Measurements from ENCODE around the gene TASP1. TPM values are rescaled to one million over a fixed set of nuclear protein-coding genes. Genes with fewer than 3 reads are reported as not detected.
"Not testable (repeated sequence)": the region's sequence is repeated elsewhere in the genome, so short reads cannot be mapped to it uniquely, and the experiment has no call there.

TASP1 gene
- total RNA-seq, 1 donor from 2014 or later: 9.0 TPM

DNA sequence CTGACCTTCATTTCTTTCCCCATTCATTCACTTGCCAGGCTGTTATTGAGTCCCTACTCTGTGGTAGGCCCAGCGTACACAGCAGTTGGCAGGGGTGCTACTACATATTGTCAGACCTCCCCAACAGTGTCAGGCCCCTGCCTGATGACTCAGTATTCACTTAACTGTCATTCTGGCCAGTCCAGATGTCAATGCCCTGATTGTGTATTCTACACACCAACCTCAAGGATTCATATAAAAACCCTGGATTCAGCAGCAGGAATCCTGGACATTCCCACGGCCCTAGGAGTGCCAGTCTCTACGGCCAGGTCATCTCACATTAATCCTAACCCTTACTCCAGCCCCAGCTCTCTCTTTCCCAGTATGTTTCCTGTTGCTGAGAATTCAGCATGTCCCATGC, 151.5 kb downstream of the TASP1 start:
- H3K27me3 Mint-ChIP-seq (ENCODE audit: unreplicated experiment): no peaks in the 10 kb centered on the region
- H3K9me3 Mint-ChIP-seq (ENCODE audit: unreplicated experiment): peaks cover 4% of the 10 kb centered on the region
- peaks cover 20% of the 10 kb centered on the region for H3K4me1 Mint-ChIP-seq (ENCODE audit: unreplicated experiment)
- H3K27ac Mint-ChIP-seq (ENCODE audit: unreplicated experiment): no peak overlapping the region
- H3K36me3 Mint-ChIP-seq (ENCODE audit: unreplicated experiment): peaks cover 6% of the 10 kb centered on the region
- no peak for DNase-seq (ENCODE audit: extremely low spot score, unreplicated experiment)
- TF ChIP-seq, protein P1, sequence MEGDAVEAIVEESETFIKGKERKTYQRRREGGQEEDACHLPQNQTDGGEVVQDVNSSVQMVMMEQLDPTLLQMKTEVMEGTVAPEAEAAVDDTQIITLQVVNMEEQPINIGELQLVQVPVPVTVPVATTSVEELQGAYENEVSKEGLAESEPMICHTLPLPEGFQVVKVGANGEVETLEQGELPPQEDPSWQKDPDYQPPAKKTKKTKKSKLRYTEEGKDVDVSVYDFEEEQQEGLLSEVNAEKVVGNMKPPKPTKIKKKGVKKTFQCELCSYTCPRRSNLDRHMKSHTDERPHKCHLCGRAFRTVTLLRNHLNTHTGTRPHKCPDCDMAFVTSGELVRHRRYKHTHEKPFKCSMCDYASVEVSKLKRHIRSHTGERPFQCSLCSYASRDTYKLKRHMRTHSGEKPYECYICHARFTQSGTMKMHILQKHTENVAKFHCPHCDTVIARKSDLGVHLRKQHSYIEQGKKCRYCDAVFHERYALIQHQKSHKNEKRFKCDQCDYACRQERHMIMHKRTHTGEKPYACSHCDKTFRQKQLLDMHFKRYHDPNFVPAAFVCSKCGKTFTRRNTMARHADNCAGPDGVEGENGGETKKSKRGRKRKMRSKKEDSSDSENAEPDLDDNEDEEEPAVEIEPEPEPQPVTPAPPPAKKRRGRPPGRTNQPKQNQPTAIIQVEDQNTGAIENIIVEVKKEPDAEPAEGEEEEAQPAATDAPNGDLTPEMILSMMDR (IDR thresholded peaks at IDR 0.05): no peak
- H3K4me3 Mint-ChIP-seq (ENCODE audit: unreplicated experiment): no peak overlapping the region

DNA sequence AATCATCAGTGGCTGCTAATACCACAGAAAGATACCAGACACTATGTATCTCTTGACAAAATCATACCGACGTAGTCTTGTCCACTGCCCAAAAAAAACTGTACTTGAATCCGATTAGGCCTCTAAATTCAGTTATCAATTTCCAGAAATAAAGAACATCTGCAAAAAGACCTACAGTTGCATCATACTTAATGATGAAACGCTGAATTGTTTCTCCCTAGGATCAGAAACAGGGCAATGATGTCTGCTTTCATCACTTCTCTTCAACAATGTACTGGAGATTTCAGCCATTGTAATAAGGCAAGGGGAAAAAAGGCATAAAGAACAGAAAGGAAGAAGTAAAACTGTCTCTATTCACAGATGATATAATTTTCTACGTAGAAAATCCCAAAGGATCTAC, 152.0 kb downstream of the TASP1 start:
- peaks cover 7% of the 10 kb centered on the region for H3K9me3 Mint-ChIP-seq (ENCODE audit: unreplicated experiment)
- DNase-seq (ENCODE audit: extremely low spot score, unreplicated experiment): no peak
- H3K27me3 Mint-ChIP-seq (ENCODE audit: unreplicated experiment): no peaks in the 10 kb centered on the region
- no peak overlapping the region for H3K4me3 Mint-ChIP-seq (ENCODE audit: unreplicated experiment)
- peaks cover 10% of the 10 kb centered on the region for H3K36me3 Mint-ChIP-seq (ENCODE audit: unreplicated experiment)
- TF ChIP-seq, protein P1 (IDR thresholded peaks at IDR 0.05): no peak
- H3K27ac Mint-ChIP-seq (ENCODE audit: unreplicated experiment): no peak overlapping the region
- H3K4me1 Mint-ChIP-seq (ENCODE audit: unreplicated experiment): peaks cover 15% of the 10 kb centered on the region

DNA sequence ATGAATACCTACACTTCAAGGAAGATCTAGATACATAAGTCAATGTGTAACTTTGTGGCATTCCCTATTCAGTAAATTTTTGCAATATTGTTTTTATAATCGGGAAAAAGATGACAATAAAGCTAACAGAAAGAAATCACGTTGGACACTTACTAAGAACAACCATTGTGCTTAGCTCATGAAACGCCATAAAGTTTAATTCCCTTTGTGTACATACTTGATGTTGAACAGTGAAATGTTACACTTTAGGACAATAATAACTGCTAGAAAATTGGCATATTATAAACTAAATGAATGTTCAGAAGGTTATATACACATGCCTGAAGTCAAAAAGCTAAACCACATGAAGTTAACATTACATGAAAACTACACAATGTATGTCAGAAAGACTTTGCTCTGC, 153.2 kb downstream of the TASP1 start:
- peaks cover 7% of the 10 kb centered on the region for H3K4me1 Mint-ChIP-seq (ENCODE audit: unreplicated experiment)
- H3K27me3 Mint-ChIP-seq (ENCODE audit: unreplicated experiment): no peaks in the 10 kb centered on the region
- peaks cover 13% of the 10 kb centered on the region for H3K9me3 Mint-ChIP-seq (ENCODE audit: unreplicated experiment)
- H3K4me3 Mint-ChIP-seq (ENCODE audit: unreplicated experiment): no peak overlapping the region
- H3K36me3 Mint-ChIP-seq (ENCODE audit: unreplicated experiment): peaks cover 19% of the 10 kb centered on the region
- DNase-seq (ENCODE audit: extremely low spot score, unreplicated experiment): no peak
- no peak overlapping the region for H3K27ac Mint-ChIP-seq (ENCODE audit: unreplicated experiment)
- TF ChIP-seq, protein P1 (IDR thresholded peaks at IDR 0.05): no peak

DNA sequence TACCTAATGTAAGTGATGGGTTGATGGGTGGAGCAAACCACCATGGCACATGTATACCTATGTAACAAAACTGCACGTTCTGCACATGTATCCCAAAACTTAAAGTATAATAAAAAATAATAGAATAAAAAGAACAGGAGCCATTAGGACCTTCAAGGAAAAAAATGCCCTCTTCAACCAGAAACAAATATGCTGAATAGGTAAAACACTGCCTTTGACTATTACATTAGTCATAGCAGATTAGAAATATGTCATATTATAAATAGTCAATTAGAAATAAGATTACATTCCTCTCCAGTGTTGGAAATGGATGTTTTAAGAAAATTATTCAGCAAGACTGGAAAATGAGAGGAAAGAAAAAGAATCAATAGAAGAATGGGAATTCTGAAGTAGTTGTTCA, 153.7 kb downstream of the TASP1 start:
- H3K36me3 Mint-ChIP-seq (ENCODE audit: unreplicated experiment): peaks cover 19% of the 10 kb centered on the region

DNA sequence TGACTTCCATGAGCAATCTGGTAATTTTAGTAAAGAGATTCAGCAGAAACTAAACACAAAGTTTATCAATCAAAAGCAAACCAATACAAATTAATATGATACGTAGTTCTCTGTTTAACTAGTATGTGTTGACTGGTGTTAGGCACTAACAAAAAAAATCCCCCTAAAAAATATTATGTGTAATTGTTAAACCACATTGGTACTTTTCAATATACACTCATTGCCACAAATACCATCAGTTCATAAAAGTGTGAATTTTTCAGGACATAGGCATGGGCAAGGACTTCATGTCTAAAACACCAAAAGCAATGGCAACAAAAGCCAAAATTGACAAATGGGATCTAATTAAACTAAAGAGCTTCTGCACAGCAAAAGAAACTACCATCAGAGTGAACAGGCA, 155.3 kb downstream of the TASP1 start:
- not testable (repeated sequence) for H3K4me1 Mint-ChIP-seq (ENCODE audit: unreplicated experiment); H3K4me3 Mint-ChIP-seq (ENCODE audit: unreplicated experiment); H3K27me3 Mint-ChIP-seq (ENCODE audit: unreplicated experiment); H3K27ac Mint-ChIP-seq (ENCODE audit: unreplicated experiment); DNase-seq (ENCODE audit: extremely low spot score, unreplicated experiment)
- H3K9me3 Mint-ChIP-seq (ENCODE audit: unreplicated experiment): peaks cover 17% of the 10 kb centered on the region
- peaks cover 22% of the 10 kb centered on the region for H3K36me3 Mint-ChIP-seq (ENCODE audit: unreplicated experiment)

More for the DNA sequence above, 153.7 kb downstream of the TASP1 start:
- H3K9me3 Mint-ChIP-seq (ENCODE audit: unreplicated experiment): peaks cover 13% of the 10 kb centered on the region
- H3K4me3 Mint-ChIP-seq (ENCODE audit: unreplicated experiment); H3K4me1 Mint-ChIP-seq (ENCODE audit: unreplicated experiment); H3K27ac Mint-ChIP-seq (ENCODE audit: unreplicated experiment); DNase-seq (ENCODE audit: extremely low spot score, unreplicated experiment); H3K27me3 Mint-ChIP-seq (ENCODE audit: unreplicated experiment): not testable (repeated sequence)

DNA sequence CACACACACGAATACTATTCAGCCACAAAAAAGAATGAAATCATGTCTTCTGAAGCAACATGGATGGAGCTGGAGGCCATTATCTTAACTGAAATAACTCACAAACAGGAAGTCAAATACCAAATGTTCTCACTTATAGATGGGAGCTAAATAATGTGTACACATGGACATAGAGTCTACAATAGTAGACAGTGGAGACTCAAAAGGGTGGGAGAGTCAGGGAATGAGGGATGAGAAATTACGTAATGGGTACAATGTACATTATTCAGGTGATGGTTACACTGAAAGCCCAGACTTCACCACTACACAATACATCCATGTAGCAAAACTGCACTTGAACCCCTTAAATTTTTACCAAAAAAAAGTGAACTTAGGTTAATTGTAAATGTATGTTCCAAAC, 160.4 kb downstream of the TASP1 start:
- TF ChIP-seq, protein P1 (IDR thresholded peaks at IDR 0.05): no peak
- H3K4me3 Mint-ChIP-seq (ENCODE audit: unreplicated experiment): no peak overlapping the region
- peaks cover 17% of the 10 kb centered on the region for H3K9me3 Mint-ChIP-seq (ENCODE audit: unreplicated experiment)

More for the DNA sequence above, 160.4 kb downstream of the TASP1 start:
- H3K27me3 Mint-ChIP-seq (ENCODE audit: unreplicated experiment): no peaks in the 10 kb centered on the region
- H3K27ac Mint-ChIP-seq (ENCODE audit: unreplicated experiment): no peak overlapping the region
- no peak for DNase-seq (ENCODE audit: extremely low spot score, unreplicated experiment)
- peaks cover 22% of the 10 kb centered on the region for H3K36me3 Mint-ChIP-seq (ENCODE audit: unreplicated experiment)
- H3K4me1 Mint-ChIP-seq (ENCODE audit: unreplicated experiment): no peaks in the 10 kb centered on the region
